Measurements from ENCODE around the gene ENTHD1. TPM values are rescaled to one million over a fixed set of nuclear protein-coding genes. Genes with fewer than 3 reads are reported as not detected.

The ENTHD1 gene
- total and polyA plus RNA-seq, 2 of the 4 experiments (the other 2 are of a cell fraction): not detected

DNA sequence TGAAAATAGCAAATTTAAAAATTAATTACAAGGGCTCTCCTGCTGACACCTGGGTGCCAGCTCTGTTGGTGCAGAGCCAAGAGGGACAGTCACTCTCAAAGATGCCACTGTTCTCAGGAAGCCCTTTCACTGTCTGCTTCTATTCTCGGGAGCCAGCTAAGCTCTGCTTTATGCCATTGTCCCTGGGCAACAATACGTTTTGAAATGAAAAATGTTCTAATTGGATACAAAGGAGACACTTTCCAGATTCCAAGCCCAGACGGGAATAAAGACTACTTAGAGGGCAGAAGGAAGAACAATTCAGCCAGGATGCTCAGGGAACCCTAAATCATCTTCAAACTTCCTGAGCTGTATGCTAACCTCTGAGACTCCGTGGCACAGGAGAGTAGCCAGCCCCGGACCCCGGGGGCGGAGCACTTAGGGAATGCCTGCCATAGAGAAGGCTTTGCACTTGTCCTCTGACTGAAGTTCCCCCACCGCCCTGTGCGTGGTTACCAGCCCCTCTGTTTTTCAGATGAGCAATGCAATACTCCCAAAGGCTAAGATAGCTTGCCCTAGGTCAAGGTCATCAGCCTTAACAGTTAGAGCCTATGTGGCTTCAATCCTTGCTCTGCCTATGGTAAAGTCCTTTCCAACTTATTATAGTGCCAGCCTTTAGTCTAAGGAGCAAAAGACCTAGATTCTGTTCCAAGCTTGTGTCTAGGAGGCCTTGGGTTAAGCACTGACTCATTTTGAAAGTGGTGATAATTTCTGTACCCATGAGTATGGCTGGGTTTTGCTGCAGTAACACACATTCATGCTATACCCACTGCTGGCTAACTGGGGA, 172.1 kb downstream of the ENTHD1 start (continued):
- no peak for TF ChIP-seq NFE2L2 (IDR thresholded peaks at IDR 0.05; ENCODE audit: low read depth, low read length)

DNA sequence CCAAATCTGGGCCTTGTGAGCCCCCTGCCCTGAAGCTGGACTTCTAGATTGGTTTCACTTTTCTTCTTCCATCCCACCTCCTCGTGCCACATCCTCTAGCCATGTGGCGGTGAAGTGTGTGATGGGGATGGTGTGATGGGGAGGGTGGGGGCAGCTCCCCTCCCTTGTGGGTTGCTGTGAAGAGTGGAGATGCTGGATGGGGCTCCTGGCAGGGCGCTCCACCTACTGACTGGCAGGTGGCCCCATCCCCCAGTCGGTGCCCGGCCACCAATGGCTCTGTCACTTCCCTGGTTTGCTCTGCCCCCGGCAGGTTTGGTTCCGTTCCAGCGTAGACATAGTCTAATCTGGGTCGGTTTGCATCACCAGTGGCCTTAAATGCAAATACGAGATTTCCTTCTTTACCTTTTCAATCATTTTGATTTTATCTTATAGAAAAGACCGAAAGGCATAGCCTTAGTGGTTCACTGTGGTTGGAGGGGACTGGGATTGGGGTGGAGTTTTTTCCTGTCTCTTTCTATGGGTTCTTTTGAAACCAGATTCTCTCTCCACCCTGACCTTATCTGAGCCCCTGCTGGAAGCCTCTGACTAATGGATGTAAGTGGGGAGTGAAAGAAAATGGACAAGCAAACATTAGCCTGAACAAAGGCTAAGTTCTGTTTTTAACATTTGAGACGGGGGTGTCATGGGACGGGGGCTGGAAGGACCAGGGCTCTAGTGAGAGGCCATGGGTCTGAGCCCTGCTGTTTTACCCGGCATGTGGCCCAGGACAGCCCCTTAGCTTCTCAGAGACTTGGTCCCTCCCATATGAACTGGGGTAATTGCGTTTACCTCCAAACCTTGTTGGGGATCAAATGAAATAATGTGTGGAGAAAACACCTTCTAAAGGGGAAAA, 173.8 kb downstream of the ENTHD1 start:
- intact Hi-C loops (cut with micrococcal nuclease) (no loop called here), dilution Hi-C loops (cut with HindIII; ENCODE audit: low sequenced_read_pairs, unreplicated experiment) (no loop called here), in situ Hi-C loops (cut with MboI; ENCODE audit: low sequenced_read_pairs) (no loop called here)
- no peak for ATAC-seq (ENCODE audit: low read depth)
- Histone ChIP-seq H2BK120ac (ENCODE audit: low read depth, low read length) (no peak overlapping the region), H3K4me2 (ENCODE audit: low read depth, low read length) (no peak overlapping the region), H3K4me1 (ENCODE audit: control insufficient read depth, insufficient read depth, low read length) (peaks cover 3% of the 10 kb centered on the region; the same call in 1 of the 2 replicates), H3K36me3 (ENCODE audit: control insufficient read depth, insufficient read depth, low read length) (no peaks in the 10 kb centered on the region), H3K18ac (ENCODE audit: low read depth, low read length) (no peak overlapping the region), H4K91ac (ENCODE audit: insufficient read depth, low read depth, low read length) (no peak overlapping the region), H2AFZ (replicated peaks; ENCODE audit: low read length, poor library complexity) (no peak overlapping the region), H3K23ac (ENCODE audit: low read depth, low read length) (no peak overlapping the region), H4K8ac (ENCODE audit: low read depth in 2 of 2, low read length in 2 of 2) (no peak overlapping the region), H2BK20ac (ENCODE audit: low read depth, low read length) (no peak overlapping the region), H3K4ac (ENCODE audit: low read depth, low read length) (no peak overlapping the region), H3K9ac (ENCODE audit: low read depth, low read length) (no peak overlapping the region), H3K4me3 (ENCODE audit: insufficient read depth, low read depth, low read length) (no peak overlapping the region), H3K56ac (ENCODE audit: extremely low read depth, insufficient read depth, low read length) (no peak overlapping the region), H2AK9ac (replicated peaks; ENCODE audit: low read depth, low read length, poor library complexity) (no peak overlapping the region), H4K20me1 (ENCODE audit: insufficient read depth, low read length) (no peaks in the 10 kb centered on the region), H2BK5ac (ENCODE audit: low read depth, low read length, poor library complexity, severe bottlenecking) (no peak overlapping the region), H2BK15ac (ENCODE audit: low read depth, low read length) (no peak overlapping the region), H3K9me3 (ENCODE audit: control insufficient read depth, insufficient read depth, low read length) (no peaks in the 10 kb centered on the region), H3K27me3 (ENCODE audit: control insufficient read depth, insufficient read depth, low read length) (peaks cover 38% of the 10 kb centered on the region), H3K79me1 (ENCODE audit: low read depth in 1 of 2, low read length in 2 of 2) (no peaks in the 10 kb centered on the region), H2AK5ac (ENCODE audit: low read depth, low read length) (no peak overlapping the region), H3K9me1 (ENCODE audit: insufficient read depth, low read length) (no peaks in the 10 kb centered on the region), H3K14ac (replicated peaks; ENCODE audit: low read depth, low read length) (no peak overlapping the region), H4K5ac (ENCODE audit: low read depth, low read length) (no peak overlapping the region), H3K27ac (ENCODE audit: insufficient read depth, low read length) (no peak overlapping the region)
- no TSS peak for BruUV-seq (replicated peaks)
- TF ChIP-seq, protein P1, sequence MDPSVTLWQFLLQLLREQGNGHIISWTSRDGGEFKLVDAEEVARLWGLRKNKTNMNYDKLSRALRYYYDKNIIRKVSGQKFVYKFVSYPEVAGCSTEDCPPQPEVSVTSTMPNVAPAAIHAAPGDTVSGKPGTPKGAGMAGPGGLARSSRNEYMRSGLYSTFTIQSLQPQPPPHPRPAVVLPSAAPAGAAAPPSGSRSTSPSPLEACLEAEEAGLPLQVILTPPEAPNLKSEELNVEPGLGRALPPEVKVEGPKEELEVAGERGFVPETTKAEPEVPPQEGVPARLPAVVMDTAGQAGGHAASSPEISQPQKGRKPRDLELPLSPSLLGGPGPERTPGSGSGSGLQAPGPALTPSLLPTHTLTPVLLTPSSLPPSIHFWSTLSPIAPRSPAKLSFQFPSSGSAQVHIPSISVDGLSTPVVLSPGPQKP (IDR thresholded peaks at IDR 0.05; ENCODE audit: borderline replicate concordance, low read depth, low read length): no peak
- TF ChIP-seq RAD21 (IDR thresholded peaks at IDR 0.05; ENCODE audit: low read length) (no peak), MAFK (IDR thresholded peaks at IDR 0.05; ENCODE audit: low read depth, low read length) (no peak), FOS (IDR thresholded peaks at IDR 0.05; ENCODE audit: low read depth, low read length) (no peak), CEBPB (IDR thresholded peaks at IDR 0.05; ENCODE audit: low read depth, low read length) (no peak), NFE2L2 (IDR thresholded peaks at IDR 0.05; ENCODE audit: low read depth, low read length) (no peak)
- TF ChIP-seq, protein P2, sequence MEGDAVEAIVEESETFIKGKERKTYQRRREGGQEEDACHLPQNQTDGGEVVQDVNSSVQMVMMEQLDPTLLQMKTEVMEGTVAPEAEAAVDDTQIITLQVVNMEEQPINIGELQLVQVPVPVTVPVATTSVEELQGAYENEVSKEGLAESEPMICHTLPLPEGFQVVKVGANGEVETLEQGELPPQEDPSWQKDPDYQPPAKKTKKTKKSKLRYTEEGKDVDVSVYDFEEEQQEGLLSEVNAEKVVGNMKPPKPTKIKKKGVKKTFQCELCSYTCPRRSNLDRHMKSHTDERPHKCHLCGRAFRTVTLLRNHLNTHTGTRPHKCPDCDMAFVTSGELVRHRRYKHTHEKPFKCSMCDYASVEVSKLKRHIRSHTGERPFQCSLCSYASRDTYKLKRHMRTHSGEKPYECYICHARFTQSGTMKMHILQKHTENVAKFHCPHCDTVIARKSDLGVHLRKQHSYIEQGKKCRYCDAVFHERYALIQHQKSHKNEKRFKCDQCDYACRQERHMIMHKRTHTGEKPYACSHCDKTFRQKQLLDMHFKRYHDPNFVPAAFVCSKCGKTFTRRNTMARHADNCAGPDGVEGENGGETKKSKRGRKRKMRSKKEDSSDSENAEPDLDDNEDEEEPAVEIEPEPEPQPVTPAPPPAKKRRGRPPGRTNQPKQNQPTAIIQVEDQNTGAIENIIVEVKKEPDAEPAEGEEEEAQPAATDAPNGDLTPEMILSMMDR (conservative IDR thresholded peaks at IDR 0.05; ENCODE audit: low read depth, low read length): no peak
- TF ChIP-seq, protein P3, sequence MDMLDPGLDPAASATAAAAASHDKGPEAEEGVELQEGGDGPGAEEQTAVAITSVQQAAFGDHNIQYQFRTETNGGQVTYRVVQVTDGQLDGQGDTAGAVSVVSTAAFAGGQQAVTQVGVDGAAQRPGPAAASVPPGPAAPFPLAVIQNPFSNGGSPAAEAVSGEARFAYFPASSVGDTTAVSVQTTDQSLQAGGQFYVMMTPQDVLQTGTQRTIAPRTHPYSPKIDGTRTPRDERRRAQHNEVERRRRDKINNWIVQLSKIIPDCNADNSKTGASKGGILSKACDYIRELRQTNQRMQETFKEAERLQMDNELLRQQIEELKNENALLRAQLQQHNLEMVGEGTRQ (IDR thresholded peaks at IDR 0.05; ENCODE audit: low read depth, low read length): no peak
- no peak for DNase-seq
- WGBS, 2 experiments (ENCODE audit: extremely low coverage in 2 of 2, insufficient read length in 1 of 2): 63% methylated on average over 3 of the region's 15 CpGs; no CpG with 5 or more reads in 1 of the 2 experiments
- ChIA-PET CTCF (no interaction called here), POLR2A (ENCODE audit: unreplicated experiment) (no interaction called here)
